Tibial nerve (tissue), 4 donors: ENCODE measurements around the gene MTCL3.

Experiments
- DNase-seq, 2 donors: peaks; one replicate each; pipeline ENCODE4 v3.0.0-alpha.2; 2019; ENCODE audit warnings: low spot score in 2 of 2
- H3K27ac ChIP-seq, 4 donors: fragments of 200-600 bp; sonication (generic) in 3 of 4; one replicate each; pipeline ENCODE4 v1.5.1; 2017 to 2019; ENCODE audit warnings: mild to moderate bottlenecking in 1 of 4
- H3K27me3 ChIP-seq, 2 donors: fragments of 200-600 bp; sonication (generic) in 1 of 2; one replicate each; pipeline versions ENCODE4 v1.5.1 to v1.6.0; 2017 to 2019
- H3K36me3 ChIP-seq, 3 donors: fragments of 200-600 bp; sonication (generic); one replicate each; pipeline ENCODE4 v1.5.1; 2018 to 2019
- H3K4me1 ChIP-seq, 4 donors: fragments of 200-600 bp; sonication (generic) in 3 of 4; one replicate each; pipeline ENCODE4 v1.5.1; 2017 to 2019
- H3K4me3 ChIP-seq, 4 donors: fragments of 200-600 bp; sonication (generic) in 3 of 4; one replicate each; pipeline ENCODE4 v1.5.1; 2017 to 2019; ENCODE audit warnings: mild to moderate bottlenecking in 1 of 4, moderate library complexity in 1 of 4
- H3K9me3 ChIP-seq, 4 donors: fragments of 200-600 bp; sonication (generic) in 3 of 4; one replicate each; pipeline ENCODE4 v1.5.1; 2017 to 2019
- EP300 ChIP-seq, 2 donors: sonication (generic); formaldehyde crosslinking; IDR thresholded peaks; one replicate each; pipeline ENCODE4 v1.6.1; 2017; ENCODE audit warnings: antibody characterized with exemption in 2 of 2, mild to moderate bottlenecking in 1 of 2
- POLR2A ChIP-seq, 2 donors: fragments of 450-650 bp; IDR thresholded peaks; one replicate each; pipeline ENCODE4 v1.6.1; 2017; ENCODE audit warnings: antibody characterized with exemption in 2 of 2, mild to moderate bottlenecking in 2 of 2, moderate library complexity in 2 of 2
- WGBS, 2 donors: methylation state at CpG; one replicate each; pipeline ENCODE4 v1.1.5; 2018; 5-methylcytosine and 5-hydroxymethylcytosine counted together
- TF ChIP-seq, protein P1 (sequence below), 5 experiments: fragments of 200-600 bp in 3 of 5; fragments of 450-650 bp in 2 of 5; sonication (generic) in 3 of 5; IDR thresholded peaks; one replicate each; pipeline ENCODE4 v1.5.1; 2016 to 2019; ENCODE audit warnings: antibody characterized with exemption in 5 of 5, mild to moderate bottlenecking in 3 of 5, moderate library complexity in 2 of 5

Gene MTCL3

DNA sequence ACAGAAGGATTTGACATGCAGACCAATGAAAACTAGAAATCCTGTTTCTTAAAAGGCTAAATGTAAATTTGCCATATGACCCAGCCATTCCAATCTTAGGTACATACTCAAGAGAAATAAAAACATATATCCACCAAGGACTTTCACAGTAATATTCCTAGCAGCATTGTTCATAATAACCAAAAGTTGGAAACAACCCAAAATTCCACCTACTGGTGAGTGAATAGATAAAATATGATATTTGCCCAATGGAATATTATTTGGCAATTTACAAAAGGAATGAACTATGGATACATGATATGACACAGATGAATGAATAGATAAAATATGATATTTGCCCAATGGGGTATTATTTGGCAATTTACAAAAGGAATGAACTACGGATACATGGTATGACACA is 22.7 kb downstream of the MTCL3 start:
- Histone ChIP-seq H3K9me3 (no peaks in the 10 kb centered on the region), H3K27ac (no peak overlapping the region), H3K4me1 (no peaks in the 10 kb centered on the region), H3K36me3 (no peaks in the 10 kb centered on the region), H3K4me3 (no peak overlapping the region), H3K27me3 (no peaks in the 10 kb centered on the region)
- WGBS, 2 donors, result 81 to 84% methylated on average over 1 of the region's 1 CpG
- no peak for DNase-seq
- TF ChIP-seq, protein P1, sequence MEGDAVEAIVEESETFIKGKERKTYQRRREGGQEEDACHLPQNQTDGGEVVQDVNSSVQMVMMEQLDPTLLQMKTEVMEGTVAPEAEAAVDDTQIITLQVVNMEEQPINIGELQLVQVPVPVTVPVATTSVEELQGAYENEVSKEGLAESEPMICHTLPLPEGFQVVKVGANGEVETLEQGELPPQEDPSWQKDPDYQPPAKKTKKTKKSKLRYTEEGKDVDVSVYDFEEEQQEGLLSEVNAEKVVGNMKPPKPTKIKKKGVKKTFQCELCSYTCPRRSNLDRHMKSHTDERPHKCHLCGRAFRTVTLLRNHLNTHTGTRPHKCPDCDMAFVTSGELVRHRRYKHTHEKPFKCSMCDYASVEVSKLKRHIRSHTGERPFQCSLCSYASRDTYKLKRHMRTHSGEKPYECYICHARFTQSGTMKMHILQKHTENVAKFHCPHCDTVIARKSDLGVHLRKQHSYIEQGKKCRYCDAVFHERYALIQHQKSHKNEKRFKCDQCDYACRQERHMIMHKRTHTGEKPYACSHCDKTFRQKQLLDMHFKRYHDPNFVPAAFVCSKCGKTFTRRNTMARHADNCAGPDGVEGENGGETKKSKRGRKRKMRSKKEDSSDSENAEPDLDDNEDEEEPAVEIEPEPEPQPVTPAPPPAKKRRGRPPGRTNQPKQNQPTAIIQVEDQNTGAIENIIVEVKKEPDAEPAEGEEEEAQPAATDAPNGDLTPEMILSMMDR (IDR thresholded peaks at IDR 0.05), result no peak
- TF ChIP-seq POLR2A (IDR thresholded peaks at IDR 0.05), result no peak
- no peak for TF ChIP-seq EP300 (IDR thresholded peaks at IDR 0.05)

- Histone ChIP-seq H3K4me1 (no peaks in the 10 kb centered on the region), H3K27ac (no peak overlapping the region), H3K27me3 (no peaks in the 10 kb centered on the region), H3K4me3 (no peak overlapping the region), H3K9me3 (no peaks in the 10 kb centered on the region), H3K36me3 (peaks cover 0 to 9% (median 0%) of the 10 kb centered on the region in 3 donors)
- TF ChIP-seq EP300 (IDR thresholded peaks at IDR 0.05), result no peak
- TF ChIP-seq POLR2A (IDR thresholded peaks at IDR 0.05), result no peak
- DNase-seq, result no peak
Observed at GRCh38 chr6:127494240-127494767, 24.8 kb downstream of the MTCL3 start.

GRCh38 chr6:127489248-127489647 is 29.9 kb downstream of the MTCL3 start:
- Histone ChIP-seq H3K27me3 (no peaks in the 10 kb centered on the region), H3K4me1 (peaks cover 0 to 9% (median 2%) of the 10 kb centered on the region in 4 donors), H3K9me3 (no peaks in the 10 kb centered on the region), H3K4me3 (no peak overlapping the region), H3K36me3 (peaks cover 0 to 9% (median 0%) of the 10 kb centered on the region in 3 donors), H3K27ac (no peak overlapping the region)
- no peak for DNase-seq
- 85 to 87% methylated on average over 1 of the region's 1 CpG for WGBS, 2 donors
- no peak for TF ChIP-seq POLR2A (IDR thresholded peaks at IDR 0.05)
- TF ChIP-seq, protein P1 (IDR thresholded peaks at IDR 0.05), result no peak
- TF ChIP-seq EP300 (IDR thresholded peaks at IDR 0.05), result no peak

DNA sequence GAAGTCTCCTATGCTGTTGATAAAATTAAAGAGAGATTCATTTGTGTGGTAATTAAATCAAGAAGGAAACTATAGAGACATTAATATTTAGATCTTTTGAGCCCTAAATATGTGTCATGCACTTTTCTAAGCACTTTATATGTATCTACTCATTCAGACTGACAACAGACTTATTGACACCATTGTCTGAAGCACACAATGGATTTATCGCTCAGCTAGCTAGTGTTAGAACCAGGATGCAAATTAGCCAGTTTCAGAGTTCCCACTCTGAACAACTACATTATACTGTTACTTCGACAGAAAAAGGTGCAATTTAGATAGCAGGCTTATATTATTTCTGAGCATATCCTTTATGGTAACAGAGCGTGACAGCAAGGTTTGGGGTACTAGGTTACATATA is 32.2 kb downstream of the MTCL3 start:
- Histone ChIP-seq H3K36me3 (peaks cover 0 to 9% (median 0%) of the 10 kb centered on the region in 3 donors), H3K27me3 (no peaks in the 10 kb centered on the region), H3K4me1 (peaks cover 0 to 16% (median 5%) of the 10 kb centered on the region in 4 donors), H3K4me3 (no peak overlapping the region), H3K27ac (no peak overlapping the region), H3K9me3 (no peaks in the 10 kb centered on the region)
- no peak for DNase-seq
- no peak for TF ChIP-seq POLR2A (IDR thresholded peaks at IDR 0.05)
- TF ChIP-seq, protein P1 (IDR thresholded peaks at IDR 0.05), result no peak
- TF ChIP-seq EP300 (IDR thresholded peaks at IDR 0.05), result no peak
- 66 to 70% methylated on average over 3 of the region's 3 CpGs for WGBS, 2 donors

GRCh38 chr6:127484212-127484863 is 34.8 kb downstream of the MTCL3 start:
- DNase-seq, result no peak
- H3K4me1 ChIP-seq, result peaks cover 0 to 18% (median 5%) of the 10 kb centered on the region in 4 donors
- no peaks in the 10 kb centered on the region for H3K36me3 ChIP-seq
- peak overlapping the region in 2 of 4 donors; percentile 16 to 19 for H3K4me3 ChIP-seq
- H3K27me3 ChIP-seq, result no peaks in the 10 kb centered on the region
- TF ChIP-seq POLR2A (IDR thresholded peaks at IDR 0.05), result no peak
- TF ChIP-seq, protein P1 (IDR thresholded peaks at IDR 0.05), result no peak
- TF ChIP-seq EP300 (IDR thresholded peaks at IDR 0.05), result no peak
- peak overlapping the region in 2 of 4 donors; percentile 23 to 53 for H3K27ac ChIP-seq
- no peaks in the 10 kb centered on the region for H3K9me3 ChIP-seq
- WGBS, 2 donors, result 33 to 37% methylated on average over 3 of the region's 3 CpGs
